ENCODE results near the gene SPHK2.
"Not testable (repeated sequence)": the region's sequence is repeated elsewhere in the genome, so short reads cannot be mapped to it uniquely, and the experiment has no call there.

The SPHK2 gene

DNA sequence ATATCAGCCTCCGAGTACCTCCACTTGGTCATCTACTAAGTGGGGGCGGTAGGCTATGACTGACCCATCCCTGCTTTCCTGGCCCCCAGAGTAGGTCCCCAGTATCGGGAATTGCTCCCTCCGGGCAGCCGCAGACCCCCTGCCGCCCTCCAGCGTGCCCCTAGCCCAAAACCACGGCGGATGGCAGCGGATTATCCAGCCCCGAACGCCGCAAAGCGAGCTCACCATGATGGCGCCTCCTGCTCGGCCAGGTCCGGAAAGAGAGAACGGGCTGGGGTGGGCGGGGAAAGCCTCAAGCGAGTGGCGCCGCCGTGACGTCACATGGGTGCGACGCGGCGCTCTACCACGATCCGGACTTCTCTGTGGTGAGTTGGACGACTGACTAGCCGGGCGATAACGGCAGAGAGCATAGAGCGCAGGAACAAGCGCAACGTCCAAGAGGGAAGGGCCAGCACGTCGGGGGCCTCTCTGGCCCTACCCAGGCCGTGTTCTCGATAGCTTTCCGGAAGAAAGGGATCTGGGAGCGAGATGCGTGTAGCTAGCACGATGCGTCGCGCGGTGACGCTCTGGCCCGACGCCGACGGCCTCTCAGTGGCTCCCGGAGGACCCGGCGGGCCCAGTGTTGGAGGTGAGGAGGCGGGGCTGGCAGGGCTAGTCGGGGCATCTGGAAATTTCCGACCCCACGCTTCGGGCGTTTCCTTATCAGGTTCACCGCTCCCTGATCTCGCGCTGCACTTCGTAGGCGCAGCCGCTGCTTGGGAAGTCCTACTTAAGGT, at the start of gene SPHK2, which contains the start of gene RPL18:
Gene SPHK2 (plus strand): TSS at position 591 of the 776 bp plus-strand sequence. CDS start 1,009 bp downstream, outside the sequence.
Gene RPL18 (minus strand): TSS at position 263 of the 776 bp plus-strand sequence. CDS start 35 bp downstream, at position 228.
- DNase-seq (ENCODE audit: low read depth), result peak; percentile 100

DNA sequence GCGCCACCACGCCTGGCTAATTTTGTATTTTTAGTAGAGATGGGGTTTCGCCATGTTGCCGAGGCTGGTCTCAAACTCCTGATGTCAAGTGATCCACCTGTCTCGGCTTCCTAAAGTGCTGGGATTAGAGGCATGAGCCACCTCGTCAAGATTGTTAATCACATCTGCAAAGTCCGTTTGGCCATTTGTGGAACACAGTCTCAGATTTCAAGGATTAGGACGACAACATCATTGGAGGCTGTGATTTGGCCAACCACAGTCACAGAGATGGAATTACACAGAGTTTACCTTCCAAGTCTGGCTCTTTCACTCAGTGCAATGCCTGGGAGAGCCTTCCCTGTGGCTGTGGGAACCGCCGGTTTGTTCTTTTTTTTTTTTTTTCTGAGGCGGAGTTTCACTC, 49.5 kb upstream of the SPHK2 start:
- peak; percentile 39 for DNase-seq (ENCODE audit: low read depth)

DNA sequence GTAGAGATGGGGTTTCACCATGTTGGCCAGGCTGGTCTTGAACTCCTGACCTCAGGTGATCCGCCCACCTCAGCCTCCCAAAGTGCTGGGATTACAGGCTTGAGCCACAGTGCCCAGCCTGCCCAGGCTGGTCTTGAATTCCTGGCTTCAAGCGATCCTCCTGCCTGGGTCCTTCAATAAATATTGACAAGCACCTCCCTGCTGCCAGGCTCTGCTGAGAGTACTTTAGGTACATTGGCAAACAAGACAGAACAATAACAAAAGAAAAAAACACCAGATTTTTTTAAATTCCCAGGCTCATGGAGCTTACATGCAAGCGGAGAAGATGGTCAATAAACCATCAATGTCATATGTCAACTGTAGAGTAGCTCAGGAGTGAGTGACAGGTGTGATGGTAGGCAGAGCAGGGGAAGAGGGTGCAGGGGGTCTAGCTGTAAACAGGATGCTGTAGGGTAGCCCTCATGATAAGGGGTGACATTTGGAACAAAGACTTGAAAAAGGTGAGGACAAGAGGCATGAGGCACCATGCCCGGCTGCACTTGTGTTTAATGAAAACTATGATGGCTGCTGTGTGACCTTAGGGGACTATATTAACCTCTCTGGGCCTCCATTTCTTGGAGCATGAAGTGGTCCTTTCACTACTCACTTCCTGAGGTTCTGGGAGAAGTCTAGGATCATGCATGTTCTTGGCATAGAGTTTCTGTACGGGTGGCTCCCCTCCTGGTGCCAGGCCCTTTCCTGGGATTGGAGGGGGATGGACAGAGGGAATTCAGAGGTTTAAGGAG, 47.7 kb upstream of the SPHK2 start:
- DNase-seq (ENCODE audit: low read depth), result no peak

DNA sequence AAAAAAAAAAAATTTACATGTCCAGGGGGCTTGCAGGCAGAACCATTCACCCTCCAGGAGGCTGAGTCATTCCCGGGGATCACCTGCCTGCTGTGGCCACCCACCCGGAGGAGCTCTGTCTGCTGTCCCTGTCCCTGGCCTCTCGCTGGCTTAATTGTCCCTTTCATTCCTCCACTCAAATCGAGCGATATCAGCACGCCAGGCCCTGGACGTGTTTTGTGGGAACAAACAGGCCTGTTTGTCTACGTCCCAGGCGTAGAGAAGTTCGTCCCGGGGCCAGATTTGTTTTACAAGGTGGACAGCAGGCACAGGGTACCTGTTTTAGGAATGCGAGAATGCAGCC, 46.2 kb upstream of the SPHK2 start:
- no peak for DNase-seq (ENCODE audit: low read depth)

GRCh38 chr19:48575931-48576622, 43.2 kb upstream of the SPHK2 start:
- DNase-seq (ENCODE audit: low read depth), result no peak

GRCh38 chr19:48577908-48578307, 41.4 kb upstream of the SPHK2 start:
- DNase-seq (ENCODE audit: low read depth), result not testable (repeated sequence)

GRCh38 chr19:48578891-48579290, 40.4 kb upstream of the SPHK2 start:
- DNase-seq (ENCODE audit: low read depth), result peak; percentile 63

DNA sequence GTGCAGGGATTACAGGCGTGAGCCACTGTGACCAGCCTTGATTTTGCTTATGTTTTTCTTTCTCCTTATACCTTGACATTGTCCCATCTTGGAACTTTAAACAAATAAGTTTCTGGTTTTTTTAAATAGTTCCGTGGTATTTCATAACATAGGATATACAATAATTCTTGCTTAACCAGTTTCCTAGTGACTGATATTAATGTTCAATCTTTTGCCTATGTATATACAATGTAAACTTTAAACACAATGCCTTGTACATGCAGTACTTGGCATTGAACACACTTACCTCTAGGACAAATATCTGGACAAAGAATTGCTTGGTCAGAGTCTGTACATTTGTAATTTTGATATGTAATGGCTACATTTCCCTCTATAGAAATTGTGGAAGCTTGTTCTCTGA, 37.1 kb upstream of the SPHK2 start:
- DNase-seq (ENCODE audit: low read depth), result no peak

- no peak for DNase-seq (ENCODE audit: low read depth)
Measured at GRCh38 chr19:48587387-48587786, 31.9 kb upstream of the SPHK2 start.

GRCh38 chr19:48588670-48589401, 30.5 kb upstream of the SPHK2 start:
- peak; percentile 84 for DNase-seq (ENCODE audit: low read depth)

DNA sequence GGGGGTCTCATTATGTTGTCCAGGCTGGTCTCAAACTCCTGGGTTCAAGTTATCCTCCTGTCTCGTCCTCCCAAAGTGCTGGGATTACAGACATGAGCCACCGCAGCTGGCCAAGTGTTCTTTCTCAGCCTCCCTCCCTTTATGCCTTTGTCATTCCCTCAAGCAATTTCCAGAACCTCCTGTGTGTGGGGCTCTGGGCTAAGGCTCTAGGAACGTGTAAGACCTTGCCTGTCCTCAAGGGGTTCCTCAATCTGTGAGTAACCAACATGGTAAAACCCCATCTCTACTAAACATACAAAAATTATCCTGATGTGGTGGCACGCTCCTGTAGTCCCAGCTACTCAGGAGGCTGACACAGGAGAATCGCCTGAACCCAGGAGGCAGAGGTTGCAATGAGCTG, 28.3 kb upstream of the SPHK2 start:
- DNase-seq (ENCODE audit: low read depth), result peak; percentile 28

DNA sequence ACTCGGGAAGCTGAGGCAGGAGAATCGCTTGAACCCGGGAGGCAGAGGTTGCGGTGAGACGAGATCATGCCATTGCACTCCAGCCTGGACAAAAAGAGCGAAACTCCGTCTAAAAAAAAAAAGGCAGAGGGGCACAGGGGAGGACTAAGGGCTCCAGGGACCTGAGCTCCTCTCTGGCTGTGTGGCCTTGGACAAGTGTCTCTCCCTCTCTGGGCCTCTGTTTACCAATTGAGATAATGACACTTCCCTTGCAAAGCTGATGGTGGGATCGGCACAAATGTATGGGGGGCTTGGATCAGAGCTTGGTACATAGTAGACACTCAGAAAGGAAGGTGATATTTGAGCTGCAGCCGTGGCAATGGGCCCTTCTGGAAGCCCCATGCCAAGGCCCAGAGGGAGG, 24.1 kb upstream of the SPHK2 start:
- DNase-seq (ENCODE audit: low read depth), result no peak

GRCh38 chr19:48595833-48596232, 23.5 kb upstream of the SPHK2 start:
- no peak for DNase-seq (ENCODE audit: low read depth)

DNA sequence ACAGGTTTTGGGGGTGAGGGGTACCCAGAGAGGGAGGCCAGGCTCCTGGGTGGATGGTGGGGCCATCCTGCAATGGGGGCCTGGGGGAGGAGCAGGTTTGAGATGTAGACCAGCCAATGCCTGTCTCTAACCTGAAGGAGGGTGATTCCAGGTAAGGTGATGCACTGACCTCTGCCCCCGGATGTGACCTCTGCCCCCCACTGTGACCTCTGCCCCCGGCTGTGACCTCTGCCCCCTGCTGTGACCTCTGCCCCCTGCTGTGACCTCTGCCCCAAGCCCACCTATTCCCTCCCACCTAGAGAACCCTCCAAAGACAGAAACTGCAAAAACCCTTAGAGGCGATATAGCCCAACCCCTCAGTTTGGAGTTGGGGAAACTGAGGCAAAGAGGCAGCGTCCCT, 23.1 kb upstream of the SPHK2 start:
- DNase-seq (ENCODE audit: low read depth), result no peak

- no peak for DNase-seq (ENCODE audit: low read depth)
Measured at GRCh38 chr19:48596679-48597465, 22.4 kb upstream of the SPHK2 start.

GRCh38 chr19:48598996-48599700, 20.2 kb upstream of the SPHK2 start:
- no peak for DNase-seq (ENCODE audit: low read depth)

- no peak for DNase-seq (ENCODE audit: low read depth)
Measured at GRCh38 chr19:48600679-48601417, 18.5 kb upstream of the SPHK2 start.

- no peak for DNase-seq (ENCODE audit: low read depth)
Measured at GRCh38 chr19:48603001-48603400, 16.3 kb upstream of the SPHK2 start.

DNA sequence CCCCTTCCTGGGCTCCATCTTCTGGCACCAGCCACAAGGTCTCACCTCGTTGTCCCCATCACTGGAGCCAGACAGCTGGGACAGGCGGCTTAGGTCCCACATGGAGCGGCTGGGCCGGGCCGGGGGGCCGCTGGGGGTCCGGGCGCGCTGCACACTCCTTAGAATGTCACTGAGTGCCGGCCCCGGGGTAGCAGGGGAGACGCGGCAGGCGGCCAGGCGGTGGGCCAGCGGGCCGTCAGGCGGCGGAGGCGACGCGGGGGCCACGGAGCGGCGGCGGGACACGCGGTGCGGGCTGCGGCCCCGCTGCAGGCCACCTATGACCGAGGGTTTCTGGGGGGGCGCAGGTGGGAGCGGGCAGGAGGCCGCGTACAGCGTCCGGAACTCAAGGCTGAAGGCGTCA, 15.9 kb upstream of the SPHK2 start:
- DNase-seq (ENCODE audit: low read depth), result no peak

DNA sequence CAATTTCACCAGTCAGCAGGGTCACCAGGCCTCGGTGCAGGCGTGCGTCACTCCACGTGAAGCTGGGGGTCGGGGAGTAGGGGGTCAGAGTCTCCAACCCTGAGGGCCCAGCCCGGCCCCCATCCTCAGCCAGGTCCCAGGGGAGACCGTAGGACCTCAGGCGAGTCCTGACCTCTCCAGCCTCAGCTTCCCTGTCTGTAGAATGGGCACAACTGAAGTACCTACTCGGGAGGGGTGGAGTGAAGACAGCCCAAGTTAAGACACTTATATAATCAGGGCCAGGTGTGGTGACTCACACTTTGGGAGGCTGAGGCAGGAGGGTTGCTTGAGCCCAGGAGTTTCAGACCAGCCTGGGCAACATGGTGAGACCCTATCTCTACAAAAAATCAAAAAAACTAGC, 15.5 kb upstream of the SPHK2 start:
- no peak for DNase-seq (ENCODE audit: low read depth)
